OCI-LY7 (cell line): ENCODE results near the gene TAAR1. TPM values are rescaled to one million over a fixed set of nuclear protein-coding genes. Genes with fewer than 3 reads are reported as not detected.

ENCODE experiments used
- Bru-seq: library from RNA; stranded (reverse); fragments of 400-500 nt; gene quantifications from one replicate; lab custom pipeline; 2021; lab: Mats Ljungman, UMichigan
- BruChase-seq, 2 experiments: library from RNA; stranded (reverse); fragments of 400-500 nt; gene quantifications; one replicate each; lab custom pipeline; 2021; lab: Mats Ljungman, UMichigan
- BruUV-seq: library from RNA; stranded (reverse); fragments of 400-500 nt; replicated peaks from 2 replicates; lab custom pipeline; 2021; lab: Mats Ljungman, UMichigan
- CTCF ChIA-PET: fragments of 300-600 bp; sonication (Branson Sonifier 250); formaldehyde crosslinking; loops from one replicate; lab custom pipeline; 2022; ENCODE audit warnings: antibody characterized with exemption; ENCODE audit not compliant: unreplicated experiment; lab: Charles Lee
- POLR2A ChIA-PET: fragments of 300-600 bp; sonication (Branson Sonifier 250); formaldehyde crosslinking; loops from one replicate; lab custom pipeline; 2022; ENCODE audit warnings: antibody characterized with exemption; lab: Charles Lee
- DNase-seq: peaks from one replicate; pipeline ENCODE4 v3.0.0-alpha.2; 2015; ENCODE audit warnings: low spot score
- H2AFZ ChIP-seq: fragments of 200-600 bp; sonication (generic), shearing (Covaris generic); 2 replicates; pipeline ENCODE4 v1.6.1; 2014; ENCODE audit warnings: mild to moderate bottlenecking, antibody characterized with exemption, low read length, moderate library complexity
- H3K27ac ChIP-seq: fragments of 200-600 bp; sonication (generic); 2 replicates; pipeline ENCODE4 v1.5.1; 2014; ENCODE audit warnings: mixed run types, low read depth, mild to moderate bottlenecking, moderate library complexity, low read length, inconsistent platforms; ENCODE audit not compliant: poor library complexity, severe bottlenecking
- H3K36me3 ChIP-seq: fragments of 200-600 bp; sonication (generic); 2 replicates; pipeline ENCODE4 v1.6.1; 2014; ENCODE audit warnings: mild to moderate bottlenecking, antibody characterized with exemption, low read length, moderate library complexity, mixed read lengths; ENCODE audit not compliant: insufficient read depth
- H3K4me1 ChIP-seq: fragments of 200-600 bp; sonication (generic); 2 replicates; pipeline ENCODE4 v1.5.1; 2014; ENCODE audit warnings: mild to moderate bottlenecking, low read length; ENCODE audit not compliant: insufficient read depth, poor library complexity, severe bottlenecking
- H3K4me2 ChIP-seq: fragments of 200-600 bp; sonication (generic); 2 replicates; pipeline ENCODE4 v1.6.1; 2014; ENCODE audit warnings: mild to moderate bottlenecking, low read length
- H3K4me3 ChIP-seq: fragments of 200-600 bp; sonication (generic); 2 replicates; pipeline ENCODE4 v1.5.1; 2014; ENCODE audit warnings: mild to moderate bottlenecking, low read depth, low read length; ENCODE audit not compliant: poor library complexity, severe bottlenecking
- H3K79me2 ChIP-seq: fragments of 200-600 bp; sonication (generic); 2 replicates; pipeline ENCODE4 v1.6.1; 2016; ENCODE audit warnings: low read depth, mild to moderate bottlenecking, low read length, moderate library complexity, mixed read lengths; ENCODE audit not compliant: insufficient read depth
- H3K9me2 ChIP-seq: fragments of 200-600 bp; sonication (generic); 2 replicates; pipeline ENCODE4 v1.6.1; 2016; ENCODE audit warnings: mild to moderate bottlenecking, low read length, mixed read lengths; ENCODE audit not compliant: insufficient read depth
- H3K9me3 ChIP-seq: fragments of 200-600 bp; sonication (generic); 2 replicates; pipeline ENCODE4 v1.6.1; 2014; ENCODE audit warnings: mild to moderate bottlenecking, mixed run types, low read length, mixed read lengths
- H4K20me1 ChIP-seq: fragments of 200-600 bp; sonication (generic); 2 replicates; pipeline ENCODE4 v1.6.1; 2014; ENCODE audit warnings: mild to moderate bottlenecking, antibody characterized with exemption, low read length, moderate library complexity, mixed read lengths; ENCODE audit not compliant: insufficient read depth
- EZH2phosphoT487 ChIP-seq: fragments of 200-600 bp; sonication (generic); IDR thresholded peaks from 2 replicates; pipeline ENCODE4 v1.6.1; 2018; ENCODE audit warnings: low read depth, borderline replicate concordance, mild to moderate bottlenecking, mixed run types, antibody characterized with exemption, low read length, moderate library complexity, mixed read lengths
- intact Hi-C: fragments of 100-400 bp; cut with micrococcal nuclease; formaldehyde crosslinking; loops from one replicate; pipeline ENCODE4 v1.10.0; 2022; ENCODE audit not compliant: unreplicated experiment
- long read RNA-seq: library from polyadenylated mRNA; stranded (forward); transcript quantifications from one replicate; pipeline ENCODE4 v2.0.0, GENCODE V29; 2022
- total RNA-seq, 2 experiments: library from RNA; depleted of rRNA in 1 of 2; stranded (reverse); fragments of >200 nt in 1 of 2; shearing (Covaris generic) in 1 of 2; gene quantifications; 2 replicates each; pipeline ENCODE4 v1.2.3, GENCODE V29; 2014 to 2022
- TF ChIP-seq, protein P1 (sequence below): fragments of 200-600 bp; sonication (generic); conservative IDR thresholded peaks from 2 replicates; pipeline ENCODE4 v1.5.1; 2014; ENCODE audit warnings: mild to moderate bottlenecking, antibody characterized with exemption, low read length, moderate library complexity, mixed read lengths

The TAAR1 gene, protein sequence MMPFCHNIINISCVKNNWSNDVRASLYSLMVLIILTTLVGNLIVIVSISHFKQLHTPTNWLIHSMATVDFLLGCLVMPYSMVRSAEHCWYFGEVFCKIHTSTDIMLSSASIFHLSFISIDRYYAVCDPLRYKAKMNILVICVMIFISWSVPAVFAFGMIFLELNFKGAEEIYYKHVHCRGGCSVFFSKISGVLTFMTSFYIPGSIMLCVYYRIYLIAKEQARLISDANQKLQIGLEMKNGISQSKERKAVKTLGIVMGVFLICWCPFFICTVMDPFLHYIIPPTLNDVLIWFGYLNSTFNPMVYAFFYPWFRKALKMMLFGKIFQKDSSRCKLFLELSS
- total RNA-seq (2014; rRNA removed; shearing (Covaris generic)) (not detected in 2 replicates), total RNA-seq (2022) (not detected in 2 replicates), Bru-seq, nascent RNA (not detected), BruChase-seq, experiment 1, labeled RNA remaining after a 6-hour chase (not detected), BruChase-seq, experiment 2, labeled RNA remaining after a 2-hour chase (not detected)
- long read RNA-seq = 0 reads

DNA sequence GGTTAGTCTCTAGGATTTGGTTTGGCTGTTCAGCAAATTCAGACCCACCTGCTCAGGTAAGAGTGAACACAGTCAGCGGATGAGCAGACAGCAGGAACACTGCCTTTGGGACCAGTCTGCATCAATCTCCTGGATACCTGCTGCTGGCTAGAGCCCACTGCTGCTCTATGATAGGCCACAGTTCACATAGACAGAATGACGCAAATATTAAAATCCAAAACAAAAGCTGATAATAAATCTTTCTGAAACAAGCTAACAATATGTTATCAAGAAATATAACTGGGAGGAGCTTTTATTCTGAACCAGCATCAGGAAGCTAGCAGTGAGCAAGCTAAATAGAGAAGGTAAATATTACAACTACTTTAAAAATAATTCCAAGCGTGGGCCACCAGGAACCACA is at the start of gene TAAR1:
Gene TAAR1 (minus strand): TSS at position 101 of the 400 bp plus-strand sequence. CDS start 13,179 bp downstream, outside the sequence.
- intact Hi-C loops = no loop called here
- CTCF ChIA-PET = no interaction called here
- no peak within 1 kb of the TSS; the same call in 1 of the 2 replicates for H2AFZ ChIP-seq

DNA sequence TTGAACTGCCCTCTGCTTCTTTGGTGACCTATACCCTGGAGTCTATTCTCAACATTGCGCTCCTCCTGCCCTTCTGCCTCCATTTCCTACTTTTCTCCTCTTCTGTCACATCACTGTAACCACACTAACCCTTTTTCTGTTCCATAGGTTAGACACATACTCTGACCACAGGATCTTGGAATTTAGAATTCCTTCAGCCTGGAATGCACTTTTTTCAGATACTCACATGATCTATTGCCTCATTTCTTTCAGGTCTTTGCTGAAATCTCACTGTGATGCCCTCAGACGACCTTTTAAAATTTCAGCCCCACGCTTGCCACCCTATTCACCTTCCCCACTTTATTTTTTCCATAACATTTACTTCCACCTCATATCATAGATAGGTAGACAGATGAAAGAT is 49.8 kb upstream of the TAAR1 start:
- peaks cover 18% of the 10 kb centered on the region for H3K4me1 ChIP-seq
- 0 out of 2 replicates have a peak, but pooled peaks cover 11% of the 10 kb centered on the region for H3K9me3 ChIP-seq
- H4K20me1 ChIP-seq = no peaks in the 10 kb centered on the region
- H3K4me3 ChIP-seq = no peak overlapping the region
- CTCF ChIA-PET = no interaction called here
- no TSS peak for BruUV-seq
- no peak overlapping the region for H3K27ac ChIP-seq
- POLR2A ChIA-PET = interaction anchor here (0.7 kb wide), 1 partner anchor 104 kb away, joined by 3 read pairs; no protein-coding TSS in a partner anchor
- no peaks in the 10 kb centered on the region for H3K9me2 ChIP-seq
- no peak for DNase-seq
- H3K36me3 ChIP-seq = no peaks in the 10 kb centered on the region
- H2AFZ ChIP-seq = no peak overlapping the region
- intact Hi-C loops = no loop called here
- H3K79me2 ChIP-seq = no peaks in the 10 kb centered on the region
- H3K4me2 ChIP-seq = no peak overlapping the region
- TF ChIP-seq, protein P1, sequence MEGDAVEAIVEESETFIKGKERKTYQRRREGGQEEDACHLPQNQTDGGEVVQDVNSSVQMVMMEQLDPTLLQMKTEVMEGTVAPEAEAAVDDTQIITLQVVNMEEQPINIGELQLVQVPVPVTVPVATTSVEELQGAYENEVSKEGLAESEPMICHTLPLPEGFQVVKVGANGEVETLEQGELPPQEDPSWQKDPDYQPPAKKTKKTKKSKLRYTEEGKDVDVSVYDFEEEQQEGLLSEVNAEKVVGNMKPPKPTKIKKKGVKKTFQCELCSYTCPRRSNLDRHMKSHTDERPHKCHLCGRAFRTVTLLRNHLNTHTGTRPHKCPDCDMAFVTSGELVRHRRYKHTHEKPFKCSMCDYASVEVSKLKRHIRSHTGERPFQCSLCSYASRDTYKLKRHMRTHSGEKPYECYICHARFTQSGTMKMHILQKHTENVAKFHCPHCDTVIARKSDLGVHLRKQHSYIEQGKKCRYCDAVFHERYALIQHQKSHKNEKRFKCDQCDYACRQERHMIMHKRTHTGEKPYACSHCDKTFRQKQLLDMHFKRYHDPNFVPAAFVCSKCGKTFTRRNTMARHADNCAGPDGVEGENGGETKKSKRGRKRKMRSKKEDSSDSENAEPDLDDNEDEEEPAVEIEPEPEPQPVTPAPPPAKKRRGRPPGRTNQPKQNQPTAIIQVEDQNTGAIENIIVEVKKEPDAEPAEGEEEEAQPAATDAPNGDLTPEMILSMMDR = no peak
- TF ChIP-seq EZH2phosphoT487 = no peak

More for the DNA sequence above, at the start of gene TAAR1:
- POLR2A ChIA-PET = interaction anchor here (0.5 to 1.0 kb wide), 6 partner anchors 10 to 197 kb away, joined by 3 read pairs; partner anchors contain the start of gene RPS12
- Histone ChIP-seq H3K79me2 (no peaks in the 10 kb centered on the region), H3K4me1 (no peaks in the 10 kb centered on the region), H4K20me1 (no peaks in the 10 kb centered on the region), H3K27ac (no peak within 1 kb of the TSS), H3K9me3 (no peaks in the 10 kb centered on the region), H3K4me2 (no peak within 1 kb of the TSS), H3K9me2 (no peaks in the 10 kb centered on the region), H3K36me3 (no peaks in the 10 kb centered on the region), H3K4me3 (no peak within 1 kb of the TSS)
- DNase-seq = no peak
- no TSS peak for BruUV-seq
- no peak for TF ChIP-seq EZH2phosphoT487
- TF ChIP-seq, protein P1 = no peak
